Measurements from ENCODE around the gene MGST3.

DNA sequence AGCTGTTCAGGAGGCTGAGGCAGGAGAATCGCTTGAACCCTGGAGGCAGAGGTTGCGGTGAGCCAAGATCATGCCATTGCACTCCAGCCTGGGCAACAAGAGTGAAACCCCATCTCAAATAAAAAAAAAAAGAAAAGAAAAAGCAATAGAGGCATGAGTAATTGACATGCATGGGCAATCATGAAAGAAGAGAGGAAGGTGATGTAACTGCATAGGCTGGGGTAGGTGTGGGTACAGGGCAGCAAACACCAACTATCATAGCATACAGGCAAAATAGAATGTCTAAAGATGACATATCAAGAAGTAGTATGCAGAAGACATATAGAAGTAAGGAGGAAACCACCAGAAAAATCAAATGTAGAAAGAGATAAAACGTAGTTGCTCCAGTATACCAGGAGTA is 19.0 kb upstream of the MGST3 start:
- TF ChIP-seq TAF1 (IDR thresholded peaks at IDR 0.05; ENCODE audit: borderline replicate concordance, low read depth, low read length) (no peak), POLR2A (IDR thresholded peaks at IDR 0.05; ENCODE audit: low read depth, low read length) (no peak), POLR2AphosphoS5 (IDR thresholded peaks at IDR 0.05; ENCODE audit: low read depth, low read length) (no peak)

Measured in GM12892 (cell line).